Epithelial cell of proximal tubule (primary cell): Measurements from ENCODE around the gene OR52R1. TPM values are rescaled to one million over a fixed set of nuclear protein-coding genes. Genes with fewer than 3 reads are reported as not detected.
"Not testable (repeated sequence)": the region's sequence is repeated elsewhere in the genome, so short reads cannot be mapped to it uniquely, and the experiment has no call there.

Experiments
- DNase-seq: peaks from one replicate; pipeline ENCODE4 v3.0.0-alpha.2; 2011; ENCODE audit warnings: low read depth
- H3K4me3 ChIP-seq: 2 replicates; pipeline ENCODE4 v1.5.1; 2011; ENCODE audit warnings: low read depth, mild to moderate bottlenecking, low read length
- total RNA-seq: library from RNA; depleted of rRNA; stranded (reverse); fragments of >200 nt; gene quantifications from 2 replicates; pipeline ENCODE4 v1.2.3, GENCODE V29; 2015
- TF ChIP-seq, protein P1 (sequence below): conservative IDR thresholded peaks from 2 replicates; pipeline ENCODE4 v1.5.1; 2012; ENCODE audit warnings: low read depth, mild to moderate bottlenecking, low read length

OR52R1 gene
- total RNA-seq, 1 donor from 2014 or later, result not detected

DNA sequence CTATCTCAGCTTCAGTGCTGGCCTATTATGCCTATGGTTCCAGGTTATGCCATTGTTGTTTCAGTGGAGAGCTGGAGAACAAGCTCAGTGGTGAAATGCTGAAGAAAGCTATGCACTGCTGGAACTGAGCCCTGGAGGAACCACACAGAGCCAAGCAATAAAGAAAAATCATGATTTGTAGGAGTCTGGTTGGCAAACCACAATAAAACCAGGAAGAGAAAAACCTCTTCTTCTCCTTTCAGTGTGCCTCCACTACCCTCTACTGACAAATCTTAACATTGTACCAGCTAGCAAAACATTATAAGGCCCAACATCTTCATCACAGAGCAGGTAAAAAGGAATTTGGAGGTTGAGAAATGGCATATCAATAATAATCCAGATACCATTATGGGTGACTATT, 22.2 kb upstream of the OR52R1 start:
- DNase-seq, result no peak
- H3K4me3 ChIP-seq, result no peak overlapping the region
- TF ChIP-seq, protein P1, sequence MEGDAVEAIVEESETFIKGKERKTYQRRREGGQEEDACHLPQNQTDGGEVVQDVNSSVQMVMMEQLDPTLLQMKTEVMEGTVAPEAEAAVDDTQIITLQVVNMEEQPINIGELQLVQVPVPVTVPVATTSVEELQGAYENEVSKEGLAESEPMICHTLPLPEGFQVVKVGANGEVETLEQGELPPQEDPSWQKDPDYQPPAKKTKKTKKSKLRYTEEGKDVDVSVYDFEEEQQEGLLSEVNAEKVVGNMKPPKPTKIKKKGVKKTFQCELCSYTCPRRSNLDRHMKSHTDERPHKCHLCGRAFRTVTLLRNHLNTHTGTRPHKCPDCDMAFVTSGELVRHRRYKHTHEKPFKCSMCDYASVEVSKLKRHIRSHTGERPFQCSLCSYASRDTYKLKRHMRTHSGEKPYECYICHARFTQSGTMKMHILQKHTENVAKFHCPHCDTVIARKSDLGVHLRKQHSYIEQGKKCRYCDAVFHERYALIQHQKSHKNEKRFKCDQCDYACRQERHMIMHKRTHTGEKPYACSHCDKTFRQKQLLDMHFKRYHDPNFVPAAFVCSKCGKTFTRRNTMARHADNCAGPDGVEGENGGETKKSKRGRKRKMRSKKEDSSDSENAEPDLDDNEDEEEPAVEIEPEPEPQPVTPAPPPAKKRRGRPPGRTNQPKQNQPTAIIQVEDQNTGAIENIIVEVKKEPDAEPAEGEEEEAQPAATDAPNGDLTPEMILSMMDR, result peak; percentile 31

DNA sequence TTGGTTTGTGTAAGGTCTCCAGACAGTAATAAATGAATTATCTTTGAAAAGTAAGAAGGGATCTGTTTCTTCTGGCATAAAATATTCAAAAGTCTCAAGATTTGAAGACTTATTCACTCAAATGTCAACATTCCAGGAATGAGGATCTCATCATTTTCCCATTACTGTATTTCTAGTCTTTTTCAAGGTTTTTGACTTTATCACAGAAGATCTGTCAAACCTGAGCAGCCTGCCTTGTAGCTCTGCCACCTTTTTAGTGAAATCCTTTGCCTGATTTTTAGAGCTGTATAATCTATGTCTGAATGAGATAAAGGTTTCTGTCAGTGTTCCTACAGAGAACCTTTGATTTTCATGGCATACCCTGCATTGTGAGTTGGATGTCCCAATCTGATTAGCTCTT, 21.0 kb upstream of the OR52R1 start:
- no peak for DNase-seq
- TF ChIP-seq, protein P1, result no peak
- no peak overlapping the region for H3K4me3 ChIP-seq

DNA sequence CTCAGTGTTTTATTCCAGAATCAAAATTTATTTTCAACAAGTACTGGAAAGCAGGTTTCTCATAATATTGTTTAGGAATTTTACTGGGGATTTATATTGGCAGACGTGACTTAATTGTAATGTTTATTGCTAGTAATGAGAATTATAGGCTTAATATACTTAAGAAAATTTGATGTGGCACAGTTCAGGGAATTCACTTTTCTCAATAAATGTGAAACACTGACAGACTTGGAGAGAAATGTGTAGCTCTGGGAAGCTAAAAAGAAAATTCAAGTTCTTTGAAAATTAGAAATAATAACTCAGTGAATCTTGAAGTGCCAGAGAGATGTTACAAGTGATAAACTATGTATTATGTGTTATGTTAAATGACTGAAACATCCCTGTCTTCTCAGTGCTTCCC, 16.8 kb upstream of the OR52R1 start, which contains the start of gene OR51F2:
Gene OR51F2 (plus strand): TSS at position 301 of the 400 bp plus-strand sequence. CDS start 101 bp downstream, outside the sequence.
- DNase-seq, result no peak
- TF ChIP-seq, protein P1, result no peak

DNA sequence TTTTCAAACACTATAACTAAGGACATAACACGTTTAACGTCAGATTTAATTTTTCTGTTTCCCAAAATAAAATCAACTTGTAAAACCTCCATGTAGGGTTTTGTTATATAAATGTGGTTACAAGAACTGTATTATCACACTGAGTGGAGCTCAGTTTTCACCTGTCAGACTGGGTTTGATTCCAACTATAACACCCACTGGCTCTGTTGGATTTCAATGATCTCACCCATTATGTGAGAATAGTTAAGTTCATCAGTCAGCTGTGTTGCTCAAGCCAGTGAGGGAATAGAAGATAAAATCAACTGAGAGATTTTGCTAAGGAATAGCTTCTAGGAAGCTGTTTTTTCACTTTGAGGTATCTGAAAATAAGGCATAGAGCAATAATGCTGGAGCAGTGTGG, 5.1 kb upstream of the OR52R1 start:
- no peak for DNase-seq
- TF ChIP-seq, protein P1, result no peak
- H3K4me3 ChIP-seq, result no peak overlapping the region

More for the DNA sequence above, 16.8 kb upstream of the OR52R1 start, which contains the start of gene OR51F2:
- H3K4me3 ChIP-seq, result no peak within 1 kb of the TSS

DNA sequence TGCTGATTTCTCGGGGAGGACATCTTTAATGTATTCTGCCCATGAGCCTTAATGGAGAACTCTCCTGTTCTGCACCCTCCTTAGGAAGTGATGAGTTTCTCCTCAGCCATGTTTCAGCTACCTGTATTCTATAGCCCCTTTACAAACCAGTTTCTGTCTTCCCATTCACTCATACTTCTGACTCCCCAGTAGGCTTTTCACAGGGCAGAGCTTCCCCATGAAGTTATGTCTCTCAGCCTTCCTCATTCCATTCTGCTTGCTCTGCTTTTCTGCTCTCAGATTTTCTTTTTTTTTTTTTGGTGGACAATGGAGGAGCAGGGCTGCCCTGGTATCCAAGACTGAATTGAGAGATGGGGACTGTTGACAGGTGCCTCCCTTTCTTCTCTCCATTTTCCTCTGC, 4.3 kb upstream of the OR52R1 start:
- no peak for DNase-seq
- TF ChIP-seq, protein P1, result no peak
- no peak overlapping the region for H3K4me3 ChIP-seq

DNA sequence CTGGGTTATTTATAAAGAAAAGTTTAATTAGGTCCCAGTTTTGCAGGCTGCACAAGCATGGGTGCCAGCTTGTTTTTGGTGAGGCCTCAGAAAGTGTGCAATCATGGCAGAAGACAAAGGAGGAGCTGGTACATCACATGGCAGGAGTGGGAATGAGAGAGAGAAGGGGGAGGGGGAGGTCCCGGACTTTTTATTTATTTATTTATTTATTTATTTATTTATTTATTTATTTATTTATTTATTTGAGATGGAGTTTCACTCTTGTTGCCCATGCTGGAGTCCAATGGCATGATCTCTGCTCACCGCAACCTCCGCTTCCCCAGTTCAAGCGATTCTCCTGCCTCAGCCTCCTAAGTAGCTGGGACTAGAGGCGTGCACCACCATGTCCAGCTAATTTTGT, 2.9 kb downstream of the OR52R1 start:
- not testable (repeated sequence) for DNase-seq, H3K4me3 ChIP-seq

DNA sequence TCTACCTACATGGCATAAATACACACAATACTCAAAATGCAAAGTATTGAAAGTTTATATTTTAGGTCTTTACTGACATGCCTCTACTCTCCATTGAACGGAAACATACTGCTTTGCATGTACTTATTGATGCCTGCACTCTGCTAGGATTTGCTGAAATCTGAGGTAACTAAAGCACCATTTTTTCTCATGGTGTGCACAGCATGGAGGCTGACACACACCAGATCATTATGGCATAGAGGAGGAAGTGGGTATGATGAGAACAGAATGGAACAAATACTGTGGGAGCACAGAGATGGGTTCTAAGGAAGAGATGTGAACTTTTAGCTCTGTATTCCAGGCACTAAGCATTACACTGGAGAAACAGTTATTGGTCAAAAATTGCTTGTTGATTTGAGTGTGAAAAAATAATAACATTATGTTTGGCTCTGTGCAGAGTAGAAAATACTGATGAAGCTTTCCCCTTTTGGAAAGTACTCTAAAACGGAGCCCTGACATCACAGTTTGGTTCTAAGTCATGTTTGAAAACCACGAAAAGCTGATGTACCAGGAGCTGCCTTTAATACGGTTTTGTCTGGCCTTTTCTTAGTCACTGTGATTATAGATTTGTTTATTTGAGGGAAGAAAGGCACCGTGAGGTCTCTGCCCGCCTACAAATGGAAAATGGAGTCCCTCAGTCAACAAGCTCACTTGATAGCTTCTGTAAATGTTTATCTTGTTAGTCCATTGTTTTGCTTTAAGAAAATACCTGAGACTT, 5.6 kb downstream of the OR52R1 start:
- TF ChIP-seq, protein P1, result no peak
- no peak overlapping the region for H3K4me3 ChIP-seq
- DNase-seq, result no peak
